ENCODE results near the gene PRMT3. TPM values are rescaled to one million over a fixed set of nuclear protein-coding genes. Genes with fewer than 3 reads are reported as not detected.

The PRMT3 gene
- total RNA-seq, 2 donors from 2014 or later = 7.9 to 11.9 TPM

DNA sequence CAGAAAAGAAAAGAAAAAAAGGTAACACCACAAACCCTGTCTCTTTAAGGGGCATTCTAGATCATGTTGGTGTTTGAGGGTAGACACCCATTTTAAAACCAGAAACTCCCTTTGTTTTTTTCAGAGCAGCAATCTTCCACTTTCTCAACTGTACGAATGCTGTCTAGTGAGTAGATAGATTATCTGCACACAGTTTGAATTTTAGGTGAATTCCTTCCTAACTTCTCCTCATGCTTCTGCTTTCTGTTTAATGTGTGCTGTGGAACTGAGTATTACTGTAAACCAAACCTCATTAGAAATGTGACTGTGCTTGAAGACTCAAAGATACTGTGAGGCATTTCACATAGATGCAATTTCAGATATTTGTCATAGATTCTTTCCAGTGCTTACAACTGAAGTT lies 102.4 kb downstream of the PRMT3 start:
- no peaks in the 10 kb centered on the region for H3K27me3 ChIP-seq
- no peak overlapping the region for H3K27ac ChIP-seq
- no peaks in the 10 kb centered on the region for H3K4me1 ChIP-seq
- H3K4me3 ChIP-seq = no peak overlapping the region
- H3K36me3 ChIP-seq = peaks cover 7% of the 10 kb centered on the region
- no peaks in the 10 kb centered on the region for H3K9me3 ChIP-seq
- DNase-seq (ENCODE audit: low spot score) = no peak
- TF ChIP-seq CTCF (IDR thresholded peaks at IDR 0.05) = no peak

DNA sequence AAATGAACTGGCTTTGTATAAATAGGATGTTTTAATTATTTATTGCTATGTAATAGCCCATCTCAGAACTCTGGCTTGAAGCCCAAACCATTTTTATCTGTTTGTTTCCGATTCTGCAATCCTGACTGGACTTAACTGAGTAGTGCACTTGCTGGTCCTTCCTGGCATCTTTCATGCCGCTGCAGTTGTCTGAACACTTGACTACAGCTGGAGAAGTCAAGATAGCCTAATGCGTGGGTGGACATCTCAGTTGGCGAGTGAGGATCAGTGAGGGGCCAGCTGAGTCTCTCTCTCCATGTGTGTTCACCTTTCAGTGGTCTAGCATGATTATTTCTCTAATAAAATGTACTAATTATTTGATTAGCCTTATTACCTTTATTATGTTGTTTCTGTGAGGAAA lies 105.8 kb downstream of the PRMT3 start:
- DNase-seq (ENCODE audit: low spot score) = no peak
- Histone ChIP-seq H3K9me3 (no peaks in the 10 kb centered on the region), H3K36me3 (peaks cover 7% of the 10 kb centered on the region), H3K4me1 (no peaks in the 10 kb centered on the region), H3K27me3 (no peaks in the 10 kb centered on the region), H3K4me3 (no peak overlapping the region), H3K27ac (no peak overlapping the region)
- no peak for TF ChIP-seq CTCF (IDR thresholded peaks at IDR 0.05)

DNA sequence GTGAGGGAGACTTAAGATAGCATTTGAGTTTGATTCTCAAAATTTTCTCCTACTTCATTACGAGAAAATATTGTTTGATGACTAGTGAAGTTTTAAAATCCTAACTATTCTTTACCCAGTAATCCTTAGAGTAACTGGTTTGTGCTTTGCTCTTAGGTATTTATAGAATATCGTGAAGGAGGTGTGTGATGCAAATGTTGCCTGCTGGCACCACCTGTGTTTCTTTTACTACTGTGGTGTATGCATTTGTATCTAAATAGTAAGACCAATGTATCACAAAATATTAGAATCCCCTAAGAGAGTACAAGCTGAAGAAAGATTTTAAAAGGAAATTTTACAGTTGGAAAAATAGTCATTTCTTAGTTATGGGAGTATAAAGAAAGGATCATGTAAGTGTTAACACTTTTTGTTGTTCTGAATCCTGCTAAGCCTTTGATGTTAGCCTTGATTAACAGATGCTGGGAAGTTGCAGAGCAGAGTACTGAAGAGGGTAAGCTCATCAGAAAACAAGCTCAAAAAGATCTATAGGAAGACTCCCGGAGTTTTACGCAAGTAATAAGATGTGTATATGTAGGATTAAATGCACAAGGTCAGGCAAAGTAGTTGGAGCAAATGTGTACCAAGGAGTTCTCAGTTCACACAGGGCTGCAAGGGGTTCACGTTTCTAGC lies 109.7 kb downstream of the PRMT3 start:
- Histone ChIP-seq H3K27ac (no peak overlapping the region), H3K4me3 (no peak overlapping the region), H3K4me1 (no peaks in the 10 kb centered on the region), H3K27me3 (no peaks in the 10 kb centered on the region), H3K36me3 (peaks cover 7% of the 10 kb centered on the region), H3K9me3 (no peaks in the 10 kb centered on the region)
- no peak for TF ChIP-seq CTCF (IDR thresholded peaks at IDR 0.05)
- no peak for DNase-seq (ENCODE audit: low spot score)

DNA sequence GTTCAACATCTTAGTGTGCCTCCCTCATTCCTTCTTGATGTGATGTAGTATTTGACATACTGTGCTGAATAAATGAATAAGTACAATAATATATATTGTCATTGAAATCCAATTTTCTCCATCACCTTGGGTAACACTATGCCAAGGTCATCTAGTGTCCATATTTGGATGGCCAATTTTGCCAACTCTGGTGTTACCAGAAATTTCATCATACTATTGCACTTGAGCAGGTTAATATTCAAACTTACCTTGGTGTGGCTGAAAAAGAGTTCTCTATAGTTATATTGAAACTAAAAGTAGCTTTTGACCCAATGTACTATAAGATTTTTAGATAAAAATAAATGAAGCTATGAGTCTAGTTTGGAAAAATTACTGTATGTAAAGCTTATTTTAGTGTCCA lies 113.7 kb downstream of the PRMT3 start:
- no peak overlapping the region for H3K27ac ChIP-seq
- no peak for TF ChIP-seq CTCF (IDR thresholded peaks at IDR 0.05)
- no peaks in the 10 kb centered on the region for H3K9me3 ChIP-seq
- H3K36me3 ChIP-seq = no peaks in the 10 kb centered on the region
- no peaks in the 10 kb centered on the region for H3K4me1 ChIP-seq
- no peaks in the 10 kb centered on the region for H3K27me3 ChIP-seq
- no peak overlapping the region for H3K4me3 ChIP-seq
- DNase-seq (ENCODE audit: low spot score) = no peak

GRCh38 chr11:20501971-20502370 lies 114.5 kb downstream of the PRMT3 start:
- no peak for TF ChIP-seq CTCF (IDR thresholded peaks at IDR 0.05)
- Histone ChIP-seq H3K9me3 (no peaks in the 10 kb centered on the region), H3K36me3 (no peaks in the 10 kb centered on the region), H3K4me1 (no peaks in the 10 kb centered on the region), H3K4me3 (no peak overlapping the region), H3K27ac (no peak overlapping the region), H3K27me3 (no peaks in the 10 kb centered on the region)
- DNase-seq (ENCODE audit: low spot score) = no peak

DNA sequence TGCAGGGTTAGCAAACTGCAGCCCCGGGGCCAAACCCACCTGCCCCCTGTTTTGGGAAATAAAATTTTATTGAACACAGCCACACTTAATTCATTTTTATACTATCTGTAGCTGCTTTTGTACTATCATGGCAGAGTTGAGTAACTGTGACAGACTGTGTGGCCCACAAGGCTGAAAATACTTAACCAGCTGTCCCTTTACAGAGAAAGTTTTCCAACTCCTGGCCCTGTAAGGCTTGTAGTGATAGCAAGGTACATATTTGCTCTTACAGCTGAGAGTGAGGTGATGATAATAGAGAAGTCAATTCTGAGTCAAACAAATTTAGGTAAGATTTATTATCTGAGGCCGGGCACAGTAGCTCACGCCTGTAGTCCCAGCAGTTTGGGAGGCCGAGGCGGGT lies 124.5 kb downstream of the PRMT3 start:
- TF ChIP-seq CTCF (IDR thresholded peaks at IDR 0.05) = no peak

More for the DNA sequence above, 124.5 kb downstream of the PRMT3 start:
- H3K27ac ChIP-seq = no peak overlapping the region
- no peak for DNase-seq (ENCODE audit: low spot score)
- H3K9me3 ChIP-seq = no peaks in the 10 kb centered on the region
- no peaks in the 10 kb centered on the region for H3K27me3 ChIP-seq
- H3K4me3 ChIP-seq = no peak overlapping the region
- no peaks in the 10 kb centered on the region for H3K4me1 ChIP-seq
- H3K36me3 ChIP-seq = peaks cover 3% of the 10 kb centered on the region
